Measurements from ENCODE around the gene BUD13.

DNA sequence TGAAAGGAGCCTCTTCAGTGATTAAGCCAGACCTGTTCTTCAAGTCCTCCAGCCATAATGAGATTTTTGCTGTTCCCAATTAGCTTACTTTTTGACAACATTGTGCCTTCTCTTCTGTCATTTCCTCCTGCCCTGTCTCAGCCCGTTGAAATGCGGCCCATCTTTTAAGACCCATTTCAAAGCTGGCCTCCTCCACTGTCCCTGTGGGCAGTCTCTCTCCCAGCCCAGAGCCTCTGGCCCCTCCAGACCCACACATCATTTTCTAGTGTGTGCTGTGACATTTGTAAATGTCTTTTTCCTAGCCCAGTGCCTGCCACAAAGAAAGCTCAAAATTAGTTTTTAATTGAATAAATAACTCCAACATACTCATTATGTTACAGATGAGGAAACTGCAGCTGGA lies 70.9 kb downstream of the BUD13 start:
- TF ChIP-seq, protein P1, sequence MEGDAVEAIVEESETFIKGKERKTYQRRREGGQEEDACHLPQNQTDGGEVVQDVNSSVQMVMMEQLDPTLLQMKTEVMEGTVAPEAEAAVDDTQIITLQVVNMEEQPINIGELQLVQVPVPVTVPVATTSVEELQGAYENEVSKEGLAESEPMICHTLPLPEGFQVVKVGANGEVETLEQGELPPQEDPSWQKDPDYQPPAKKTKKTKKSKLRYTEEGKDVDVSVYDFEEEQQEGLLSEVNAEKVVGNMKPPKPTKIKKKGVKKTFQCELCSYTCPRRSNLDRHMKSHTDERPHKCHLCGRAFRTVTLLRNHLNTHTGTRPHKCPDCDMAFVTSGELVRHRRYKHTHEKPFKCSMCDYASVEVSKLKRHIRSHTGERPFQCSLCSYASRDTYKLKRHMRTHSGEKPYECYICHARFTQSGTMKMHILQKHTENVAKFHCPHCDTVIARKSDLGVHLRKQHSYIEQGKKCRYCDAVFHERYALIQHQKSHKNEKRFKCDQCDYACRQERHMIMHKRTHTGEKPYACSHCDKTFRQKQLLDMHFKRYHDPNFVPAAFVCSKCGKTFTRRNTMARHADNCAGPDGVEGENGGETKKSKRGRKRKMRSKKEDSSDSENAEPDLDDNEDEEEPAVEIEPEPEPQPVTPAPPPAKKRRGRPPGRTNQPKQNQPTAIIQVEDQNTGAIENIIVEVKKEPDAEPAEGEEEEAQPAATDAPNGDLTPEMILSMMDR (IDR thresholded peaks at IDR 0.05 in 2 of 3, conservative IDR thresholded peaks at IDR 0.05 in 1 of 3; ENCODE audit: borderline replicate concordance in 1 of 3, insufficient read depth in 1 of 3, low read depth in 2 of 3, low read length in 2 of 3) = no peak
- no peak for TF ChIP-seq EZH2phosphoT487 (IDR thresholded peaks at IDR 0.05; ENCODE audit: borderline replicate concordance)
- TF ChIP-seq ZNF274 (IDR thresholded peaks at IDR 0.05; ENCODE audit: low read depth, low read length) = no peak

Data from HCT116 (cell line).